GM19328 (cell line): ENCODE results near the gene SLC48A1.

Experiments used
- ATAC-seq: cut with Tn5 transposase; IDR thresholded peaks from one replicate; pipeline ENCODE4 v1.9.1; 2021; ENCODE audit warnings: mild to moderate bottlenecking, moderate library complexity; ENCODE audit not compliant: unreplicated experiment

Gene SLC48A1

GRCh38 chr12:47744005-47744651 is 28.9 kb upstream of the SLC48A1 start:
- ATAC-seq, result no peak

- no peak for ATAC-seq
These were observed 28.1 kb upstream of the SLC48A1 start for GRCh38 chr12:47744778-47745436.

GRCh38 chr12:47745485-47746041 is 27.5 kb upstream of the SLC48A1 start:
- ATAC-seq, result no peak

GRCh38 chr12:47746073-47746472 is 27.0 kb upstream of the SLC48A1 start:
- ATAC-seq, result no peak

GRCh38 chr12:47746523-47746922 is 26.5 kb upstream of the SLC48A1 start:
- no peak for ATAC-seq

GRCh38 chr12:47747126-47747525 is 25.9 kb upstream of the SLC48A1 start:
- no peak for ATAC-seq

- no peak for ATAC-seq
These were observed 25.2 kb upstream of the SLC48A1 start for GRCh38 chr12:47747596-47748506.

- ATAC-seq, result no peak
These were observed 24.6 kb upstream of the SLC48A1 start for GRCh38 chr12:47748507-47748828.

- no peak for ATAC-seq
These were observed 24.1 kb upstream of the SLC48A1 start for GRCh38 chr12:47748899-47749298.

- no peak for ATAC-seq
These were observed 22.7 kb upstream of the SLC48A1 start for GRCh38 chr12:47750229-47750798.

GRCh38 chr12:47750916-47751470 is 22.0 kb upstream of the SLC48A1 start:
- ATAC-seq, result no peak

- no peak for ATAC-seq
These were observed 21.5 kb upstream of the SLC48A1 start for GRCh38 chr12:47751561-47751960.

- no peak for ATAC-seq
These were observed 20.9 kb upstream of the SLC48A1 start for GRCh38 chr12:47752121-47752520.

- ATAC-seq, result no peak
These were observed 20.5 kb upstream of the SLC48A1 start for GRCh38 chr12:47752552-47752951.

- ATAC-seq, result no peak
These were observed 19.7 kb upstream of the SLC48A1 start for GRCh38 chr12:47753021-47754001.

- no peak for ATAC-seq
These were observed 18.9 kb upstream of the SLC48A1 start for GRCh38 chr12:47754126-47754525.

GRCh38 chr12:47754881-47755280 is 18.2 kb upstream of the SLC48A1 start:
- no peak for ATAC-seq

- ATAC-seq, result peak; percentile 50
These were observed 17.1 kb upstream of the SLC48A1 start for GRCh38 chr12:47755655-47756562.
